Measurements from ENCODE around the gene ARHGAP26. TPM values are rescaled to one million over a fixed set of nuclear protein-coding genes. Genes with fewer than 3 reads are reported as not detected.

The ARHGAP26 gene
- total and polyA plus RNA-seq, 4 experiments from 2014 or later, result 2.0 to 22.7 (median 17.3) TPM

GRCh38 chr5:143271431-143271830 is 501.3 kb downstream of the ARHGAP26 start:
- Histone ChIP-seq H3K4me3 (ENCODE audit: low read length in 2 of 2) (no peak overlapping the region), H3K9me3 (ENCODE audit: control insufficient read depth in 1 of 2, low read length in 2 of 2) (no peaks in the 10 kb centered on the region), H3K27me3 (ENCODE audit: insufficient read depth, low read length) (no peaks in the 10 kb centered on the region), H3K4me1 (ENCODE audit: insufficient read depth, low read length) (no peaks in the 10 kb centered on the region), H3K36me3 (ENCODE audit: insufficient read depth, low read length) (no peaks in the 10 kb centered on the region), H3K27ac (ENCODE audit: low read depth, low read length) (no peak overlapping the region)
- no peak for DNase-seq
- H3K4me3 Mint-ChIP-seq, result no peak overlapping the region
- CTCF ChIA-PET (ENCODE audit: partially characterized antibody), result no interaction called here
- no peaks in the 10 kb centered on the region for H3K27me3 Mint-ChIP-seq
- POLR2A ChIA-PET (ENCODE audit: partially characterized antibody), result no interaction called here
- peaks cover 0 to 41% (median 34%) of the 10 kb centered on the region in 8 donors for H3K9me3 Mint-ChIP-seq
- intact Hi-C loops (cut with micrococcal nuclease), result no loop called here
- peaks cover 0 to 7% (median 1%) of the 10 kb centered on the region in 4 donors for H3K4me1 Mint-ChIP-seq
- no peak overlapping the region for H3K27ac Mint-ChIP-seq
- H3K36me3 Mint-ChIP-seq, result peaks cover 20 to 21% of the 10 kb centered on the region in 2 donors

- H3K36me3 Mint-ChIP-seq, result peaks cover 28 to 33% of the 10 kb centered on the region in 2 donors
- intact Hi-C loops (cut with micrococcal nuclease), result no loop called here
These were observed 504.8 kb downstream of the ARHGAP26 start for GRCh38 chr5:143274952-143275351.

GRCh38 chr5:143275512-143276363 is 505.6 kb downstream of the ARHGAP26 start:
- no peak for DNase-seq
- intact Hi-C loops (cut with micrococcal nuclease), result no loop called here
- ChIA-PET CTCF (ENCODE audit: partially characterized antibody) (no interaction called here), POLR2A (ENCODE audit: partially characterized antibody) (no interaction called here)
- H3K4me1 ChIP-seq (ENCODE audit: insufficient read depth, low read length), result no peaks in the 10 kb centered on the region
- no peak overlapping the region for H3K4me3 ChIP-seq (ENCODE audit: low read length in 2 of 2)
- no peak overlapping the region for H3K4me3 Mint-ChIP-seq
- H3K36me3 ChIP-seq (ENCODE audit: insufficient read depth, low read length), result peaks cover 5% of the 10 kb centered on the region
- peaks cover 0 to 8% (median 3%) of the 10 kb centered on the region in 4 donors for H3K4me1 Mint-ChIP-seq
- peak overlapping the region in 2 of 7 donors; percentile 19 to 30 for H3K27ac Mint-ChIP-seq
- H3K27ac ChIP-seq (ENCODE audit: low read depth, low read length), result no peak overlapping the region
- no peaks in the 10 kb centered on the region for H3K9me3 ChIP-seq (ENCODE audit: control insufficient read depth in 1 of 2, low read length in 2 of 2)
- no peaks in the 10 kb centered on the region for H3K27me3 Mint-ChIP-seq
- no peaks in the 10 kb centered on the region for H3K27me3 ChIP-seq (ENCODE audit: insufficient read depth, low read length)
- H3K9me3 Mint-ChIP-seq, result peaks cover 0 to 4% (median 0%) of the 10 kb centered on the region in 8 donors
- peaks cover 34 to 39% of the 10 kb centered on the region in 2 donors for H3K36me3 Mint-ChIP-seq

More at GRCh38 chr5:143274952-143275351, 504.8 kb downstream of the ARHGAP26 start:
- Histone ChIP-seq H3K27ac (ENCODE audit: low read depth, low read length) (no peak overlapping the region), H3K4me1 (ENCODE audit: insufficient read depth, low read length) (no peaks in the 10 kb centered on the region), H3K36me3 (ENCODE audit: insufficient read depth, low read length) (peaks cover 5% of the 10 kb centered on the region), H3K4me3 (ENCODE audit: low read length in 2 of 2) (no peak overlapping the region), H3K27me3 (ENCODE audit: insufficient read depth, low read length) (no peaks in the 10 kb centered on the region), H3K9me3 (ENCODE audit: control insufficient read depth in 1 of 2, low read length in 2 of 2) (no peaks in the 10 kb centered on the region)
- Mint-ChIP-seq H3K4me3 (no peak overlapping the region), H3K27ac (no peak overlapping the region), H3K27me3 (no peaks in the 10 kb centered on the region), H3K9me3 (peaks cover 0 to 8% (median 1%) of the 10 kb centered on the region in 8 donors), H3K4me1 (peaks cover 0 to 8% (median 3%) of the 10 kb centered on the region in 4 donors)
- DNase-seq, result no peak
- POLR2A ChIA-PET (ENCODE audit: partially characterized antibody), result no interaction called here
- CTCF ChIA-PET (ENCODE audit: partially characterized antibody), result no interaction called here

- Histone ChIP-seq H3K27me3 (ENCODE audit: insufficient read depth, low read length) (no peaks in the 10 kb centered on the region), H3K27ac (ENCODE audit: low read depth, low read length) (no peak overlapping the region), H3K4me3 (ENCODE audit: low read length in 2 of 2) (no peak overlapping the region), H3K9me3 (ENCODE audit: control insufficient read depth in 1 of 2, low read length in 2 of 2) (no peaks in the 10 kb centered on the region), H3K4me1 (ENCODE audit: insufficient read depth, low read length) (no peaks in the 10 kb centered on the region), H3K36me3 (ENCODE audit: insufficient read depth, low read length) (peaks cover 8% of the 10 kb centered on the region)
- CTCF ChIA-PET (ENCODE audit: partially characterized antibody), result interaction anchor here (0.6 kb wide), 1 partner anchor 21 kb away, joined by 3 read pairs; no protein-coding TSS in a partner anchor
- no peaks in the 10 kb centered on the region for H3K9me3 Mint-ChIP-seq
- POLR2A ChIA-PET (ENCODE audit: partially characterized antibody), result no interaction called here
- intact Hi-C loops (cut with micrococcal nuclease), result no loop called here
- H3K27ac Mint-ChIP-seq, result no peak overlapping the region
- no peak for DNase-seq
- H3K27me3 Mint-ChIP-seq, result no peaks in the 10 kb centered on the region
- H3K4me1 Mint-ChIP-seq, result peaks cover 0 to 8% (median 3%) of the 10 kb centered on the region in 4 donors
- peaks cover 52 to 55% of the 10 kb centered on the region in 2 donors for H3K36me3 Mint-ChIP-seq
- no peak overlapping the region for H3K4me3 Mint-ChIP-seq
These were observed 507.4 kb downstream of the ARHGAP26 start for GRCh38 chr5:143277536-143277935.

Other genes with a start within 250 kb of the ARHGAP26 start
- not detected for gene FGF1, start 84.3 kb upstream of the ARHGAP26 start, total RNA-seq
- not detected for gene FGF1, start 84.3 kb upstream of the ARHGAP26 start, polyA plus RNA-seq